Activated naive CD8-positive, alpha-beta T cell (primary cell): ENCODE data around the gene SBK3.
"Not testable (repeated sequence)": the region's sequence is repeated elsewhere in the genome, so short reads cannot be mapped to it uniquely, and the experiment has no call there.

ENCODE experiments used
- H3K27ac Mint-ChIP-seq: one replicate; pipeline ENCODE4 v1.8.0; 2021; ENCODE audit warnings: mixed read lengths
- H3K27me3 Mint-ChIP-seq: one replicate; pipeline ENCODE4 v1.8.0; 2021; ENCODE audit warnings: mixed read lengths
- H3K36me3 Mint-ChIP-seq: one replicate; pipeline ENCODE4 v1.8.0; 2021; ENCODE audit warnings: mixed read lengths
- H3K4me1 Mint-ChIP-seq: one replicate; pipeline ENCODE4 v1.8.0; 2021; ENCODE audit warnings: low read depth, mixed read lengths
- H3K4me3 Mint-ChIP-seq: one replicate; pipeline ENCODE4 v1.8.0; 2021; ENCODE audit warnings: mild to moderate bottlenecking, mixed read lengths
- H3K9me3 Mint-ChIP-seq: one replicate; pipeline ENCODE4 v1.8.0; 2021; ENCODE audit warnings: low read depth, mixed read lengths

SBK3 gene

DNA sequence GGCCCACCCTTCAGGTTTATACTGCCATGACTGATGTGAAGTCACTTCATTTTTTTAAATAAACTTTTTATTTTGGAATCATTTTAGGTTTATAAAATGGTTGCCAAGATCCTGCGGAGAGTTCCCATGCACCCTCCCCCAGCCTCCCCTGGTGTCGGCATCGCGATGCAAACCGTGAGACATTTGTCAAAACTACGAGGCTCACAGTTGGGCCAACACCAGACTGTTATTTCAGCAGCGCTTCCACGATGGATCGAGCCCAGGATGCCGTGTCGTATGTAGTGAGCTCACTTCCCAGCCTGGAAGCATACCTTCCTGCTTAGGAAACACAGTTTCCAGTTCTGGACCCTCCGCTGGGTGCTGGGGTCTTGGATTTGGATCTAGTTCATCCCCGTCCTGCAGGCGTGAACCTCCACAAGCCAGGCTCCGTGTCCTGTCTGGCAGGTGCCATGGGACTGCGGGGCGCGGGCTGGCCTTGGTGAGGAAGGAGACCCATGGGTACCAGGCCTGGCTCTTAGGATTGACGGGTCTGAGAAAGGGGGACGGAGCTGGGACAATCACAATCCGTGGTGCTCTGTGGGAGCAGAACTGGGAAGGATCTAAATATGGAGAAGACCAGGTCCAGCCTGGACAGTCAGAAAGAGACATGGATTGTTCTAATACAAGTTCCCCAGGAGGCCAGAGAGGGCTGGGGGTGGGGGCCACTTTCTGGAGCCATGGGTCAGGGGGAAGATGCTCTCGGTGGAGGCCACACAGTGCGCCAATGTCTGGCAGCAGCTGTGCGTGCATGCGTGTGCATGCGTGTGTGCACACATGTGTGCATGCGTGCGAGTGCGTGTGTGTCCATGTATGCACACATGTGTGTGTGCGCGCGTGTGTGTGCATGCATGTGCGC is 6.0 kb downstream of the SBK3 start:
- Mint-ChIP-seq H3K27me3 (peaks cover 5% of the 10 kb centered on the region), H3K9me3 (no peaks in the 10 kb centered on the region), H3K4me3 (no peak overlapping the region), H3K4me1 (no peaks in the 10 kb centered on the region), H3K27ac (no peak overlapping the region), H3K36me3 (no peaks in the 10 kb centered on the region)

DNA sequence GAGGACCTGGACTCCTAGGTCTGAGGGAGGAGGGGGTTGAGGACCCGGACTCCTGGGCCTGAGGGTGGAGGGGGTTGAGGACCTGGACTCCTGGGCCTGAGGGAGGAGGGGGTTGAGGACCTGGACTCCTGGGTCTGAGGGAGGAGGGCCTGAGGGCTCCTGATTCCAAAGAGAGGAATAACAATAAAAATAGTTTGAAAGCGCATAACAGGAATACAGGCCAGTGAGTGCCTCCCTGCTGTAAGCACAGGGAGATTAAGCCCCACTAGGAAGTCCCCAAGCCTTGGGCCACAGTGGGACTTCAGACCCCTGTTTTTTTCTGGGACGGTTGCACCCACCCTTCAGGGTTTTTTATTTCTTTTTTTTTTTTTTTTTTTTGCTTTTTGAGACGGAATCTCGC is 7.2 kb downstream of the SBK3 start:
- Mint-ChIP-seq H3K27ac (no peak overlapping the region), H3K36me3 (no peaks in the 10 kb centered on the region), H3K4me1 (no peaks in the 10 kb centered on the region), H3K4me3 (no peak overlapping the region), H3K27me3 (peaks cover 2% of the 10 kb centered on the region), H3K9me3 (no peaks in the 10 kb centered on the region)

DNA sequence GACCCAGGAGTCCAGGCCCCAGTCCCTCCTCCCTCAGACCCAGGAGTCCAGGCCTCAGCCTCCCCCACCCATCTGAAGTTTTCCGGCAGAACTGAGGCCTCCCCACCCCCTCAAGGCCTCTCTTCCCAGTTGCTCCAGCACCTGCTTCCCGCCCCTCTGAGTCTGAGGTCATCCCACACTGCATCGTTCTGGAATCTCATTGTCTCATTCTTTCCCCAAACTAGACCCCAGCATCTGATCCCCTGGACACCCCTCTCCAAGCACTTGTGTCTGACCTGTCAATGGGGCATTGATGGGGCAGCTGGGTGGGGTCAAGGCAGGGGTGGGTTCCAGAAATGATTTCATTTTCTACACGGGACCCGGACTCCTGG is 7.6 kb downstream of the SBK3 start:
- Mint-ChIP-seq H3K4me1 (no peaks in the 10 kb centered on the region), H3K27me3 (peaks cover 2% of the 10 kb centered on the region), H3K4me3 (no peak overlapping the region), H3K9me3 (no peaks in the 10 kb centered on the region), H3K27ac (no peak overlapping the region), H3K36me3 (no peaks in the 10 kb centered on the region)

DNA sequence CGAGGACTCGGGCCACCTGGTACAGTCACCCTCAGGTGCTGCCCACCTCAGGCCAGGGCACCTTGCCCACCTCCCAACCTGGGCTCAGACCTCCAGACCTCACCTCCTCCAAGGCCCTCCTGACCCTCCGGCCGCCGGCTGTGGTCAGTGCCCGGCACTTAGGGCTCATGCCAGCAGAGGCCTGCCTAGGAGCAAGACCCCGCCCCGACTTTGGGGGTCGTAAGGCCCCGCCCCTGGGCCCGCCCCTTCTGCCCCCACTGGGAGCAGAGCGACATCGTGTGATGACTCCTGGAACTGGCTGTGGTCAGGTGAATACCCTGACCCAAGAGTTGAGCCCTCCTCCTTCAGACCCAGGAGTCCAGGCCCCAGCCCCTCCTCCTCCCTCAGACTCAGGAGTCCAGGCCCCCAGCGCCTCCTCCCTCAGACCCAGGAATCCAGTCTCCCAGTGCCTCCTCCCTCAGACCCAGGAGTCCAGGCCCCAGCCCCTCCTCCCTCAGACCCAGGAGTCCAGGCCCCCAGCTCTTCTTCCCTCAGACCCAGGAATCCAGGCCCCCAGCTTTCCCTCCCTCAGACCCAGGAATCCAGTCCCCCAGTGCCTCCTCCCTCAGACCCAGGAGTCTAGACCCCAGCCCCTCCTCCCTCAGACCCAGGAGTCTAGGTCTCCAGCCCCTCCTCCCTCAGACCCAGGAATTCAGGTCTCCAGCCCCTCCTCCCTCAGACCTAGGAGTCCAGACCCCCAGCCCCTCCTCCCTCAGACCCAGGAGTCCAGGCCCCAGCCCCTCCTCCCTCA is 8.2 kb downstream of the SBK3 start, which contains the start of gene SBK2:
TSS of gene SBK2 (minus strand) at position 183 of the 790 bp plus-strand sequence. CDS start 839 bp downstream, outside the sequence.
- Mint-ChIP-seq H3K9me3 (no peaks in the 10 kb centered on the region), H3K4me1 (no peaks in the 10 kb centered on the region), H3K27ac (no peak within 1 kb of the TSS), H3K4me3 (no peak within 1 kb of the TSS), H3K27me3 (peaks cover 2% of the 10 kb centered on the region), H3K36me3 (no peaks in the 10 kb centered on the region)

DNA sequence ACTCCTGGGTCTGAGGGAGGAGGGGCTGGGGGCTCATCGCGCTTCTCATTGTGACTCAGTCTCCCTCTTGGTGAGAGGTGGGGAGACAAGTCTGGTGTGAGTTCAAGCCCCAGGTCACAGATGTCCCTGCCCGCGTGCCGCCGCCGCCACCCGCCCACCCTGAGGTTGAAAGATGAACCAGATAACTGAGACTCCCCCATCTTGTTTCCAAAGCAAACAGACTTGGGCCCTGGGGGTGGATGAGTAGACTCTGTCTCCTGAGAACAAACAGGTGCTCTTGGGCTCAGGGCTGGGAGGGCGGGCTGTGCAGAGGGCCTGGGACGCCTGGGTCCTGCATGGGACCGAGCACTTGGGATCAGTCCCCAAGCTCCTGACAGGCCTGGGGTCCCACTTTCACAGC is 9.0 kb downstream of the SBK3 start:
- no peak overlapping the region for H3K27ac Mint-ChIP-seq
- H3K4me3 Mint-ChIP-seq, result no peak overlapping the region
- no peaks in the 10 kb centered on the region for H3K4me1 Mint-ChIP-seq
- no peaks in the 10 kb centered on the region for H3K27me3 Mint-ChIP-seq
- no peaks in the 10 kb centered on the region for H3K36me3 Mint-ChIP-seq
- no peaks in the 10 kb centered on the region for H3K9me3 Mint-ChIP-seq

DNA sequence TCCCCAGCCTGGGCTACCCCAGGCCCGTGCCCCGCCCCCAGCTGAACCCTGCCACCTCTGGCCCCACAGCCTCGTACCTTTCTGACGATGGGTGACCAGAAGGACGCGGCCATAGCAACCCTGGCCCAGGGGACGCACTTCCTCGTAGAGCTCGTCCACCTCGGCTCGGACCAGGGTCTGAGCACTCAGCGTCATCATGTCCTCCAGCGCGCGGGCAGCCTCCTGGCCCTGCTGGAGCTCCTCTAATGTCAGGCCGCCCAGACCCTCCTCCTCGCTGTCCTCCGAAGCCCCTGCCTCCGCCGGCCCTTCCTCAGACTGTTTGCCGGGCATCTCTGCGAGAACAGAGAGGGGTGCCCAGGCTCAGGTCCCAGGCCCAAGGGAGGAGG is 9.4 kb downstream of the SBK3 start:
- no peaks in the 10 kb centered on the region for H3K4me1 Mint-ChIP-seq
- no peaks in the 10 kb centered on the region for H3K27me3 Mint-ChIP-seq
- H3K9me3 Mint-ChIP-seq, result no peaks in the 10 kb centered on the region
- H3K36me3 Mint-ChIP-seq, result no peaks in the 10 kb centered on the region
- H3K27ac Mint-ChIP-seq, result no peak overlapping the region
- H3K4me3 Mint-ChIP-seq, result no peak overlapping the region

DNA sequence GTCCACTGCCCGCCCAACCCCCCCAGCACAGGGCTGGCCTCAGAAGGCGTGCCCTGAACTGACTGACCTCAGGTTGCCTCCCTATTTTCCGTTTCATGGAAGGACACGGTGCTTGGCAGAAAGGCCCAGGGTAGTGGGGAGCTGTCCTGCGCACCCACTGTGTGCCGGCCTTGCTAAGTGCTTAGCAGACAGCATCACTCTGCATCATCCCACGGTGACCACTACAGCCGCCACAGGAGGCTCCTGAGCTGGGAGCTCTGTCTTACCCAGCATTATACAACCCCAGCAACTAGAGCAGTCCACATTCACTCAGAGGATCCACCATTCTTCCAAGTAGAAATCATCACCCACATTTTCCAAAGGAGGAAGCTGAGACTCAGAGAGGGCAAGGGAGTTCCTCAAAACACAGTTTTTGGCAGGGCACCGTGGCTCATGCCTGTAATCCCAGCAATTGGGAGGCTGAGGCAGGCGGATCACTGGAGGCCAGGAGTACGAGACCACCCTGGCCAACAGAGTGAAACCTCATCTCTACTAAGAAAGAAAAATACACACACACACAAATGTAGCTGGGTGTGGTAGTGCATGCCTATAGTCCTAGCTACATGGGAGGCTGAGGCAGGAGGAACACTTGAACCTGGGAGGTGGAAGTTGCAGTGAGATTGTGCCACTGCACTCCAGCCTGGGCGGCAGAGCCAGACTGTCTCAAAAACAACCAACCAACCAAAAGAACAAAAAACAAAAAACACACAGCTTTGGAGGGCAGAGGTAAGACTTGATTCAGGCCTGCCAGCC is 10.0 kb downstream of the SBK3 start:
- Mint-ChIP-seq H3K4me3 (no peak overlapping the region), H3K27ac (no peak overlapping the region), H3K9me3 (no peaks in the 10 kb centered on the region), H3K27me3 (no peaks in the 10 kb centered on the region), H3K4me1 (no peaks in the 10 kb centered on the region), H3K36me3 (no peaks in the 10 kb centered on the region)

DNA sequence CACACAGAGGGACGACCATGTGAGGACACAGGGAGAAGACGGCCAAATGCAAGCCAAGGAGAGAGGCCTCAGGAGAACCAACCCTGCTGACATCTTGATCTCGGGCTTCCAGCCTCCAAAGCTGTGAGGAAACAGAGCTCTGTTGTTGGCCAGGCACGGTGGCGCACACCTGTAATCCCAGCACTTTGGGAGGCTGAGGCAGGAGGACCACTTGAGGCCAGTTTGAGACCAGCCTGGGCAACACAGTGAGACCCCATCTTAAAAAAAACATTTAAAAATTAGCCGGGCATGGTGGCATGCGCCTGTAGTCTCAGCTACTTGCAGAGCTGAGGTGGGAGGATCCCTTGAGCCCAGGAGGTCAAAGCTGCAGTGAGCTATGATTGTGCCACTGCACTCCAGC is 11.1 kb downstream of the SBK3 start:
- H3K9me3 Mint-ChIP-seq, H3K27ac Mint-ChIP-seq, H3K36me3 Mint-ChIP-seq, H3K4me3 Mint-ChIP-seq, H3K27me3 Mint-ChIP-seq, H3K4me1 Mint-ChIP-seq: not testable (repeated sequence)

DNA sequence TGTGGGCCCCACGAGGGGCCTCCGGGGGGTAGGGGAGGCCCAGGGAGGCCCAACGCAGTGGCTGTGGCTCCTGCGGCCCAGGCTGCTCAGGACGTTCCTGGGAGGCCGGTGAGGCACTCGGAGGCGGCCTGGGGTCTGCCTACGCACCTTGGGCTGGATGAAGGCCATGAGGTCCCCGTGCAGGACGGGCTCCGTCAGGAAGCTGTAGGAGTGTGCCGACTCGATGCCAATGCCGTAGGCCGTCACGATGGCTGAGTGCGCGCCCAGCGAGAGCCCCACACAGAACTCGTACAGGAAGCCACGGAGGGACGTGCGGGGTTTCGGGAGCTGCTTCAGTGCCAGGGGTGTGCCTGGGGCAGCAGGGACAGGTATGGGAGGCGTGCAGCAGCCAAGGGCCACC is 14.3 kb downstream of the SBK3 start:
- no peak overlapping the region for H3K4me3 Mint-ChIP-seq
- H3K4me1 Mint-ChIP-seq, result no peaks in the 10 kb centered on the region
- no peaks in the 10 kb centered on the region for H3K9me3 Mint-ChIP-seq
- H3K36me3 Mint-ChIP-seq, result no peaks in the 10 kb centered on the region
- no peak overlapping the region for H3K27ac Mint-ChIP-seq
- no peaks in the 10 kb centered on the region for H3K27me3 Mint-ChIP-seq

DNA sequence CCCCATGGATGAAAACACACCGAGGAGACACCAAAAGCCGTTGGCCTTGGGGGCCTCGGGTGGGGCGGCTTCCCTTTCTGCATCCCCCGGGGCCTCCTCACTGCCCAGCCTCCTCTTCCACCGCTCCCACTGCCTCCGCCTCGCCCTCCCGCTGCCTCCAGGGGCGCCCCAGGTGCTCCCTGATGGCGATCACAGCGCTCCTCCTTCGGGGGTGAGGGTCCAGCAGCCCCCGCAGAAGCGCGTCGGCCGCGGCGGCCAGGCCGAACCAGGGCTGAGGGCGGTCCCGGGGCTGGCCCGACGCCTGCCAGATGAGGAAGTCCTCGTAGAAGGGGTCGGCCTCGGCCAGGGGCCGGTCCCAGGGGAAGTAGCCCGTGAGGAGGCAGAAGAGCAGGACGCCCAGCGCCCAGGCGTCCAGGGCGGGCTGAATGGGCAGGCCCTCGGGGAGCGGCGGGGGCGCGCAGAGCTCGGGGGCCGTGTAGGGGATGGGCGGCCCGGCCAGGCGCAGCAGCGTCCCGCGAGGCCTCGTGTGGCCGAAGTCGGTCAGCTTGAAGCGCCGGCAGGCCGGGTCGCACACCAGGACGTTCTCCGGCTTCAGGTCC is 15.6 kb downstream of the SBK3 start:
- Mint-ChIP-seq H3K4me3 (no peak overlapping the region), H3K9me3 (no peaks in the 10 kb centered on the region), H3K27me3 (peaks cover 1% of the 10 kb centered on the region), H3K4me1 (no peaks in the 10 kb centered on the region), H3K27ac (no peak overlapping the region), H3K36me3 (no peaks in the 10 kb centered on the region)

DNA sequence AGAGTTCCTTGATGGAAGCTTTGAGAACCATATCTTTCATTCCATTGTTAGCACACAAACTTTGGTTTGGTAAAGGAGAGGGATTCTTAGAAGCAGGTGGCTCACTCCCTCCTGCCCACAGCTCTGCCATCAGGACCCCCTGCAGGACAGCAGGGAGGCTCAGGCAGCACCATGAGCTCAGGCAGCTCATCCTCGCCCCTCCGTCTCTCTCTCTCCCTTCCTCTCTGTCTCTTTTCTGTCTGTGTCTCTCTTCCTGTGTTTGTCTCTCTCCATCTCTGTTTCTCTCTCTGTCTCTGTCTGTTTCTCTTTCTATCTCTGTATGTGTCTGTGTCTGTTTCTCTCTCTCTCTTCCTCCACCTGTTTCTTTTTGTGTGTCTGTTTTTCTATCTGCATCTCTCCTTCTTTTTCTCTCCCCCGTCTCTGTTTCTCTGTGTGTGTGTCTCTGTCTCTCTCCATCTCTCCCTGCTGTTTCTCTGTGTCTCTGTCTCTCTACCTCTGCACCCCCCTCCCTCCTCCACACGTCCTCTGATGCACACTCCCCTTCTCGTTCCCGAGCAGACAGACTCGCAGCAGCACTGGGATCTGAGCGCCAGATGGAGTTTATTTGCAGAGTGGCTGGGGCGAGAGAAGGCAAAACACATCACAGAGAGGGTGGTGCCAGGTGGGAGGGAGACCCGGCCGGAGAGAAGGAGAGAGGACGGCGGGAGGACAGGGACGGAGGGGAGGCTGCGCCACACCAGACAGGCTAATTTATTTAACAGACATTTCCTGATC is 17.1 kb downstream of the SBK3 start:
- no peak overlapping the region for H3K4me3 Mint-ChIP-seq
- H3K4me1 Mint-ChIP-seq, result no peaks in the 10 kb centered on the region
- H3K36me3 Mint-ChIP-seq, result no peaks in the 10 kb centered on the region
- H3K27ac Mint-ChIP-seq, result no peak overlapping the region
- H3K9me3 Mint-ChIP-seq, result no peaks in the 10 kb centered on the region
- peaks cover 4% of the 10 kb centered on the region for H3K27me3 Mint-ChIP-seq

DNA sequence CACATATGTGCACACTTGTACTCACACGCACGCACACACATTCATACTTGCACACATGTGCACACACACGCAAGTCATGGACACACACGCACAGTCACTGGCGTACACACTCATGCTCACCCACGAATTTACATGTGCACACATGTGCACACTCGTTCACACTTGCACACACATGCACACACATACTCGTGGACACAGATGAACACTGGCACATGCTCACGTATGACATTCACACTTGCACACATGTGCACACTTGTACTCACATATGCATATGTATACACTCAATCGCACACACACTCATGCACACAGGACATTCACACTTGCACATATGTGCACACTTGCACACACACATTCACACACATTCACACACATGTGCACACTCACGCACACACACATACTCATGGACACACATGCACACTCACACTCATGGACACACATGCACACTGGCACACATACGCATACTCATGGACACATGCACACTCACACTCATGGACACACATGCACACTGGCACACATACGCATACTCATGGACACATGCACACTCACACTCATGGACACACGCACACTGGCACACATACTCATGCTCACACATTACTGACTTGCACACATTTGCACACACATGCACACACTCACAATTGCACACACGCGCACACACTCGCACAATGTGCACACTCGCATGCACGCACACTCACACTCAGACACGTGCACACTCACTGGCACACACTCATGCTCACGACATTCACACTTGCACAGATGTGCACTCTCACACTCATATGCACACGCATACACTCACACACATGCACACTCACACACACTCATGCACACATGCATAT is 17.9 kb downstream of the SBK3 start:
- Mint-ChIP-seq H3K27me3 (peaks cover 4% of the 10 kb centered on the region), H3K4me3 (no peak overlapping the region), H3K27ac (no peak overlapping the region), H3K36me3 (no peaks in the 10 kb centered on the region), H3K4me1 (no peaks in the 10 kb centered on the region), H3K9me3 (no peaks in the 10 kb centered on the region)
